ENCODE measurements around the gene CLN5.

The CLN5 gene

DNA sequence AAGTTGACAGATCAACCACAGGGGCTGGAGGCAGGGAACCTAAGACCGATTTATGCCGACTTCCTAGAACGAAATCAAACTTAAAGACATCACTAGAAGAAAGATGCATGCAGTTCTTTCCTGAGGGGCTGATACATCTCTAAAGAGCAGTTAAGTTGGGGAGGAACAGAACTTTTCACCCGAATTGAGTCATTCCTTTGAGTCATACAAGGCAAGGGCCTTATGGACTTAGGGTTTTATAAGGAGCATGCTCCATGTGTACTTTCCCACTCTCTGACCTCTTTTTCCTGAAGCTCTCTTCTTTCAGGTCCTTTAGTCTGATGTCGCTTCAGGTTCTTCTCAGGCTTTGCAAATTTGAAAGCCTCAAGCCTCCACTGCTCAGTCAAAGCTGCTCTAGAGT lies 43.0 kb downstream of the CLN5 start:
- Mint-ChIP-seq H3K27me3 (ENCODE audit: low read depth) (no peaks in the 10 kb centered on the region), H3K9me3 (peaks cover 17% of the 10 kb centered on the region), H3K27ac (no peak overlapping the region), H3K36me3 (ENCODE audit: low read depth) (no peaks in the 10 kb centered on the region), H3K4me3 (no peak overlapping the region), H3K4me1 (no peaks in the 10 kb centered on the region)
- TF ChIP-seq, protein P1, sequence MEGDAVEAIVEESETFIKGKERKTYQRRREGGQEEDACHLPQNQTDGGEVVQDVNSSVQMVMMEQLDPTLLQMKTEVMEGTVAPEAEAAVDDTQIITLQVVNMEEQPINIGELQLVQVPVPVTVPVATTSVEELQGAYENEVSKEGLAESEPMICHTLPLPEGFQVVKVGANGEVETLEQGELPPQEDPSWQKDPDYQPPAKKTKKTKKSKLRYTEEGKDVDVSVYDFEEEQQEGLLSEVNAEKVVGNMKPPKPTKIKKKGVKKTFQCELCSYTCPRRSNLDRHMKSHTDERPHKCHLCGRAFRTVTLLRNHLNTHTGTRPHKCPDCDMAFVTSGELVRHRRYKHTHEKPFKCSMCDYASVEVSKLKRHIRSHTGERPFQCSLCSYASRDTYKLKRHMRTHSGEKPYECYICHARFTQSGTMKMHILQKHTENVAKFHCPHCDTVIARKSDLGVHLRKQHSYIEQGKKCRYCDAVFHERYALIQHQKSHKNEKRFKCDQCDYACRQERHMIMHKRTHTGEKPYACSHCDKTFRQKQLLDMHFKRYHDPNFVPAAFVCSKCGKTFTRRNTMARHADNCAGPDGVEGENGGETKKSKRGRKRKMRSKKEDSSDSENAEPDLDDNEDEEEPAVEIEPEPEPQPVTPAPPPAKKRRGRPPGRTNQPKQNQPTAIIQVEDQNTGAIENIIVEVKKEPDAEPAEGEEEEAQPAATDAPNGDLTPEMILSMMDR (IDR thresholded peaks at IDR 0.05; ENCODE audit: unreplicated experiment in 3 of 3), result no peak

DNA sequence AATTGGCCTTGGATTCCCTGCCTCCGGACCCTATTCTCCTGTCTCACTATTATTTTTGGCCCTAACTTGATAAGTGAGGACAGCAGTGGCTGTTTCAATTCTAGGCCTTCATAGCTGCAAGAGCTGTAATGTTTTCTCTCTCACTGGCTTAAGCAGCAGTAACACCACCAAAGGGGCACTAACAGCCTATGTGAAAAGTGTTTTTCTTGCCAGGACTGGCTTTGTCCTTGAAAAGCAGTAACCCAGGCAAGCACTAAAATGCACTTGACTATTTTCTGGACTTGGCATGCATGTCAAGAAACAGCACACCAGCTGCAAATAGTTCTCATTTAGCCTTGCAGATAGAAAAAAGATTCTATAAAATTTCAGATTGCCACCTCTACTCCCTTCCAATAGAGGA lies 44.4 kb downstream of the CLN5 start:
- Mint-ChIP-seq H3K27ac (no peak overlapping the region), H3K9me3 (peaks cover 17% of the 10 kb centered on the region), H3K4me3 (no peak overlapping the region), H3K36me3 (ENCODE audit: low read depth) (no peaks in the 10 kb centered on the region), H3K27me3 (ENCODE audit: low read depth) (no peaks in the 10 kb centered on the region), H3K4me1 (peaks cover 4% of the 10 kb centered on the region)
- TF ChIP-seq, protein P1 (IDR thresholded peaks at IDR 0.05; ENCODE audit: unreplicated experiment in 3 of 3), result no peak

DNA sequence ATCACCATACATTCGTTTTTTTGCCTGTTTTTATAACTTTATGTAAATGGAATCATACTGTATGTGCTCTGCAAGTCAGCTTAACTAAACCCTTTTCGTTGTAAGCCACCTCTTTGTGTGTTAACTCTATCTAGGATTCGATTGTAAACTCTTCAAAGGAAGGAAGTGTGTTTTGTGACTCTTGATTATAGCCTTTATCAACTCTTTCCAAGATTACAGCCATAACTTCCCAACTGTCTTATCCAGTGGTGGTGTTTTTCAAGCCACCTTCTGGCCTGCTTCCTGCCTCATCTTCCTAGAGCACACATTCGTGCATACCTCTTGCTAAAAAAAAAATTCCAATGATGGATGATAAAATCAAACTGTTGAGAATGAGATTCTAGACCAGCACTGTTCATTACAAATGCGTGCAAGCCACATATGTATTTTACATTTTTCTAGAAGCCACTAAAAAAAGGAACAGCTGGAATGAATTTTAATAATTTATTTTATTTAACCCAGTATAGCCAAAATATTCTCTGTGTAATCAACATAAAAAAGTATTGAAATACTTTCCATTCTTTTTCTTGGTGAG lies 47.1 kb downstream of the CLN5 start:
- TF ChIP-seq, protein P1 (IDR thresholded peaks at IDR 0.05; ENCODE audit: unreplicated experiment in 3 of 3), result no peak
- Mint-ChIP-seq H3K27ac (no peak overlapping the region), H3K4me1 (peaks cover 8% of the 10 kb centered on the region), H3K36me3 (ENCODE audit: low read depth) (no peaks in the 10 kb centered on the region), H3K27me3 (ENCODE audit: low read depth) (no peaks in the 10 kb centered on the region), H3K9me3 (peaks cover 9% of the 10 kb centered on the region), H3K4me3 (no peak overlapping the region)

GRCh38 chr13:77040076-77040475 lies 48.2 kb downstream of the CLN5 start:
- Mint-ChIP-seq H3K9me3 (peaks cover 3% of the 10 kb centered on the region), H3K4me1 (peaks cover 8% of the 10 kb centered on the region), H3K27me3 (ENCODE audit: low read depth) (no peaks in the 10 kb centered on the region), H3K27ac (no peak overlapping the region), H3K4me3 (no peak overlapping the region), H3K36me3 (ENCODE audit: low read depth) (peaks cover 4% of the 10 kb centered on the region)
- TF ChIP-seq, protein P1 (IDR thresholded peaks at IDR 0.05; ENCODE audit: unreplicated experiment in 3 of 3), result no peak

GRCh38 chr13:77040835-77041234 lies 49.0 kb downstream of the CLN5 start:
- no peak overlapping the region for H3K4me3 Mint-ChIP-seq
- H3K27ac Mint-ChIP-seq, result no peak overlapping the region
- peaks cover 8% of the 10 kb centered on the region for H3K36me3 Mint-ChIP-seq (ENCODE audit: low read depth)
- peaks cover 8% of the 10 kb centered on the region for H3K4me1 Mint-ChIP-seq
- no peaks in the 10 kb centered on the region for H3K27me3 Mint-ChIP-seq (ENCODE audit: low read depth)
- H3K9me3 Mint-ChIP-seq, result peaks cover 3% of the 10 kb centered on the region
- TF ChIP-seq, protein P1 (IDR thresholded peaks at IDR 0.05; ENCODE audit: unreplicated experiment in 3 of 3), result no peak

GRCh38 chr13:77042566-77043177 lies 50.8 kb downstream of the CLN5 start:
- no peak overlapping the region for H3K4me3 Mint-ChIP-seq
- H3K27ac Mint-ChIP-seq, result peak overlapping the region in 2 of 3 experiments; percentile 9 to 20
- no peaks in the 10 kb centered on the region for H3K27me3 Mint-ChIP-seq (ENCODE audit: low read depth)
- TF ChIP-seq, protein P1 (IDR thresholded peaks at IDR 0.05; ENCODE audit: unreplicated experiment in 3 of 3), result no peak
- peaks cover 8% of the 10 kb centered on the region for H3K4me1 Mint-ChIP-seq
- H3K9me3 Mint-ChIP-seq, result peaks cover 3% of the 10 kb centered on the region
- H3K36me3 Mint-ChIP-seq (ENCODE audit: low read depth), result peaks cover 22% of the 10 kb centered on the region

Measured in nephron (organoid).